Measurements from ENCODE around the gene L3MBTL4.
"Not testable (repeated sequence)": the region's sequence is repeated elsewhere in the genome, so short reads cannot be mapped to it uniquely, and the experiment has no call there.

L3MBTL4 gene

DNA sequence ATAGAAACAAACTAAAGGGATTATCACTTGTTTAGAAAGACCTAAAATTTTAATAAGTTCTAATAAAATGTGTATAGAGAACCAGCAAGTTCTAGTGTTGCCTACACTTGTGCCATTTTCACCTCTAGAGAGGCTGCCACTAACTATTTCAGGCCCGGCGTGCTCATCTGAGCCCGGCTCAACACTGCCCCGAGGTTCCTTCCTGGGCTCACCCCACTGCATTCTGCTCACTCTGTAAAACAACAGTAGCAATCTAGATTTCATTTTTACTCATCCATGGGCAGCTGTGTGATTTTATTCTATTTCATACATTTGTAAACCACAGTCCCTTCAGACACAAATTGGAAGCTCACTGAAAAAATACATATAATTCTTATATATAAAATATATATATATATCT is 253.2 kb downstream of the L3MBTL4 start:
- DNase-seq = no peak

DNA sequence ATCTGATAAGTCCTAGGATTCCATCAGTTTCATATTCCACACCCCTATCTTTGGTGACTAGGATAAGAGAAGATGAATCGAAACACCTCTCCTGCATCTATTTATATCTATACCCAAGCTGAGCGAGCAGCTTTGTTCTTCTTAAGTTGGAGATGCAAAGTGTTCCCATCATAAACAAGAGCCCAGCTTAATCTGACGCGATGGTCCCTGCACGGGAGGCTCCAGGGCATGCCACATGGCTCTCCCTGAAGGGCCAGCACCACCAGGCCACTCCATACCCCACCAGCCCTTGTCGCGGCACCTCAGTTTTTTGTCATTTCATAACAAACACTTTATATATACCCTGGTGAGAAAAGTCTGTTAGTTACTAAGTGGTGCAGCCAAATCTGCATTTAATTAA is 255.3 kb downstream of the L3MBTL4 start:
- no peak for DNase-seq

DNA sequence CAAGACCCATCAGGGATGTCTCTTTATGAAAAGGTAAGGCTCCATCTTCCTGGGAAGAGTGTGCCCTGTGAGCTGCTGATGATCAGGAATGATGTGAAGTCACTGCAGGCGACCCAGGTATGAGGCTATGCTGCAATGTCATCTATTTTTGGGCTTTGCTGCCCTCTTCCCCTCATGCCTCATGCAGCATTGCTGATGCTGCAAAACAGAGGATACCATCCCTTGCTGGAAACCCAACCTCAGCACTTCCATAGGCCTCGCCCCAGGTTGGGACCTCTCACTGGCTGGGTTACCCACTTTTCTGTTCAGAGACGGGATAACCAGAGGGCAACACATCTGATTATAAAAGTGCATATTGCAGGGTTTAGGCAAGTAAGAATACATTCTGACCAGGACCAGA is 255.8 kb downstream of the L3MBTL4 start:
- DNase-seq = no peak

DNA sequence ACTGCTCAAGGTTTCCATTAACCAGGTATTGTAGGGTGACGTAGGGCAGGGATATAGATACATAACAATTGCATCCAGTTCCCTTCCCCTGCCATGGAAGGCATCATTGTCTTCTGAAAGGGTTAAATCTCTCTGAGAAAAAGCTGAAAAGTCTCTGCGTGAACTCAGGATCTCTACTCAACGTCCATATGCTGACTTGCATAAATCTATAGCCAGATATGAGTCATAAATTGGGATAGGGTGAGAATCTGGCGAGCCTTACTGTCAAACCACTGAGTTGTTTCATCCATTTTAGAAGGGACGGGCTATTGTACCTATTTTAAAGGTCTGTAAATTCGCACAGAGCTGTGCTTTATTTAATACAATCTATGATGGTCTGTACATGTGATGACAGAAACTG is 258.3 kb downstream of the L3MBTL4 start:
- DNase-seq = no peak

DNA sequence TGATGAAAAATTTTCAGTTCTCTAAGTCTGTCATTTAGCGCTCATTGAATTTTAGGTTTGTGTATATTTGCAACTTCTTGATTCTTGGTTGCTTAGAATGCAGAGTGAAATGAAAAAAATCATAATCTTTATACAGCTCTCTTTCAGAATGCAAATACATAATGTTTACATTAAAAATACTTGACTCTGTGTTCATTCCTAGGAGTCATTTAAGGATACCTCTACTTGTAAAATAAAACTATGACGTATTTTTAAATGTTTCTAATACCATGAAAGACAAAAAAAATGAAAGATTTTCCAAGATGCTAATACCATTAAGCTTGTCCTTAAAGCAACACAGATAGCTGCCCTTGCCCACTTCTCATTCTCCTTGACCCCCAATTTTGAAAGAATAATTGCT is 259.0 kb downstream of the L3MBTL4 start:
- DNase-seq = no peak

DNA sequence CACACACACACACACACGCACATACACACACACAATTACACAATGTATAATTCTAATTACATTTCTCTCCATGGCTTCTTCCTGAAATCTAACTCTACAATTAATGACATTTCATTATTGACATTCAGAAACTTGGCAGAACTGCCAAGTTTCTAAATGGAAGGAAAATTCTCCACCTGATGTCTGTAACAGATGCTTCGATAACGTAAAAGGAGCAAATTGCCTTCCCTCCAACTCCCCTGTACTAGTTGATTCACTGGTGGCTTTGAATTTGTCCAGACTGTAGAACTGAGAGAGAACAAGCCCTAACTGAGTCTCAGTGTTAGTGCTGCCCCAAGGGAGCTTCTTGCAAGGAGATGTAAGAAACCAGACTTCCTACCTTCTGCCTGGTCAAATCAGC is 264.3 kb downstream of the L3MBTL4 start:
- DNase-seq = no peak

DNA sequence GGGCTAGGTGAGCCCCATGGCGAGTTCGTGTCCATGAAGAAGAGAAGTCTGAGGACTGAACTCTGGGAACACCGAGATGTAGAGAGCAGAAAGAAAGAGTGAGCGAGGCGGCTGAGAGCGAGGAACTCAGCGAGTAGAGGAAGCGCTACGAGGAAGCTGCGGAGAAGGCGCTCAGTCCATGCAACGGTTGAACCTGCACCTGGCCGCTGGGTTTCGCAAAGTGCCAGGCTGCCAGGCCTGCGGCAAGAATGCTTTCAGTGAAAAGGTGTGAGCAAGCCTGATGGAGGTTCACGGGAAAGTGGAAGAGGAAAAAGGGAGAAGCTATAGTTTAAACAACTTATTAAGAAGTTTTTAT is 268.4 kb downstream of the L3MBTL4 start:
- no peak for DNase-seq

DNA sequence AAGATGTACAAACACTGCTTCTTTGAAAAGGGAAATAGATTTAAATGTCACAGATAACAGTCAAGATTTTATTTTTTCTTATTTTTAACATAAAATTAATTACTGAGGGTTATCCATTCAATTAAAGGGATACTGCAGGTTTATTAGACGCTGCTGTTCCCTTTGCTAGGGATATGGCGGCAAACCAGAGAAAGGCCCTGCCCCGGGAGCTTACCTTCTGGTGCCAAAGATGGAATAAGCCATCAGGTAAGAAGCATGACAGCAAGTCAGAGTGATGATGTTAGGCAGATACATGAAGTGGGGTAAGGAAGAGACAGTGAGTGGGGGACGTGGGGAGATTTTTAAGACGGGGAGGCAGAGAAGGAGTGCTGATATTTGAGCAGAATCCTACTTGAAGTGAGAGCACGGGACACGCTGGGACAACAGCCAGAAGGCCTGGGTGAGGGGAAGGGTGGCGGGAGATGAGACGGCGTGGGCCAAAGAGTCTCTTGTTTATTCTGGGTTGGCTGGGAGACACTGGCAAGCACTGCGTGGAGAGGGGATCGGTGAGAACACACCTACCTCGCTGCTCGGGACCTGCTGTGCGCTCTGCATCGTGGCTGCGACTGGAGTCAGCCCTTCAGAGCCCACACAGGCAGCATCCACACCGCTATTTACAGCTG is 268.9 kb downstream of the L3MBTL4 start:
- no peak for DNase-seq

DNA sequence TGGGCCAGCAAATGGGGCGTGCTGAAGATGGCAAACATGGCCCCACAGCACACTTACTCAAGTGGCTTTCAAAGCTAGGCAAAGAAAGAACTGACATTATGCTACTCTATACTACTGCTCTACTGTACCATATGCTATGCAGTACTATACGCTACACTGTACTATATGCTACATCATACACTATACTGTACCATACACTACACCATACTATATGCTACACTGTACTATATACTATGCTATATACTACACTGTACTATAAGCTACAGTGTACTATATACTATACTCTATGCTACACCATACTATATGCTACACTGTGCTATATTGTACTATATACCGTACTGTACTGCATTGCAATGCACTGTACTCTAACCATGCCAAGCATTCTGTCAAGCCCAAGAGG is 275.7 kb downstream of the L3MBTL4 start:
- no peak for DNase-seq

DNA sequence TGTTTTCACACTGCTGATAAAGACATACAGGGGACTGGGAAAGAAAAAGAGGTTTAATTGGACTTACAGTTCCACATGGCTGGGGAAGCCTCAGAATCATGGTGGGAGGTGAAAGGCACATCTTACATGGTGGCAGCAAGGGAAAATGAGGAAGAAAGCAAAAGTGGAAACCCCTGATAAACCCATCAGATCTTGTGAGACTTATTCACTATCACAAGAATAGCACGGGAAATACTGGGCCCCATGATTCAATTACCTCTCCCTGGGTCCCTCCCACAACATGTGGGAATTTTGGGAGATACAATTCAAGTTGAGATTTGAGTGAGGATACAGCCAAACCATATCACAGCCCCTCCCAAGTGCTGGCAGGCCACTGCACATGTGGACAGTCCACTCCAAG is 278.8 kb downstream of the L3MBTL4 start:
- not testable (repeated sequence) for DNase-seq

DNA sequence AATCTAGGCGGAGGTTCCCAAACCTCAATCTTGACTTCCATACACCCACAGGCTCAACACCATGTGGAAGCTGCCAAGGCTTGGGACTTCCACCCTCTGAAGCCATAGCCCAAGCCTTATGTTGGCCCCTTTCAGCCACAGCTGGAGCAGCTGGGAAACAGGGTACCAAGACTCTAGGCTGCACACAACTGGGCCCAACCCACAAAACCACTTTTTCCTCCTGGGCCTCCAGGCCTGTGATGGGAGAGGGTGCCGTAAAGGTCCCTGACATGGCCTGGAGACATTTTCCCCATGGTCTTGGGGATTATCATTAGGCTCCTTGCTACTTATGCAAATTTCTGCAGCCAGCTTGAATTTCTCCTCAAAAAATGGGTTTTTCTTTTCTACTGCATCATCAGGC is 279.7 kb downstream of the L3MBTL4 start:
- DNase-seq = not testable (repeated sequence)

DNA sequence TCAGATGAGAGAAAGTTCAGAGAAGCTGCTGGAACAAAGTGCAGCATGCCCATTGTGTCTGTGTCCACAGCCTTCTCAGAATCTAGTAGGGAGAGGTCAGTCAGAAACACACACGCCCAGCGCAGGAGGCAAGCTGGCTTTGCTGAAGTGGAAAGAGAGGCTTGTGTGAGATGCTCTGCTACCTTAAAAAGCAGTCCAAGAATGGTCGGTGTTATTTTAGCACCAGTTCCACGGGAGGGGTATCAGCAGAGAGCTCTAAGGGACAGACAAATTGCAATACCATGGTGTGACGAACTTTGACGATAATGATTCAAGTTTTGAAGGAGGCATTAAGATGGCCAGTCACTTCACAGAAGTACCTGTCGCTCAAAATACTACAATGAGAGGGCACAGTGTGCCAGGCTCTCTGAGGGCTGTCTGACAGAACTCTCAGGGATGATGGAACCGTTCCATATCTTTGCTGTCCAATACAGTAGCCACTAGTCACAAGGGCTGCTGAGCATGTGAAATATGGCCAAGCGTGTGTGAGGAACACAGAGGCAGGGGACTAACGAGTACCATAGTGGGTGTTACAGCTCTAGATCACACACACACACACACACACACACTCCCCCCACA is 281.9 kb downstream of the L3MBTL4 start:
- no peak for DNase-seq

DNA sequence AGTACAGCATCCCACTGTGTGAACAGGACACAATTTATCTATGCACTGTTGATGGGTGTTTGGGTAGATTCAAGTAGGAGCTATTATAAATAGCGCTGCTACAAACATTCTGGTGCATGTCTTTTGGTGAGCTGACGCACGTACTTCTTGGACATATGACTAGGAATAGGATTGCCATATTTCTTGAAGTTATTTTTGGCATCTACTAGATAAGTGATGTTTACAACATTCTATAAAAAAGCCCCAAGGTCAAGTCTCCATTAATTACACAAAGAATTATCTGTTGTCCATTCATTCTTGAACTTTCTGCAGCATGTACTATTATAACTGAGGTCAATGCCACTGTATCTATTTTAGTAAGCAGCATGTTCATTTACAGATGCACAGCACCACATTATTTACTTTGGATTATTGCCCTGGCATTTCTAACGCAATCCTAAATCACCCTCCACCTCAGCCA is 293.9 kb downstream of the L3MBTL4 start:
- no peak for DNase-seq

DNA sequence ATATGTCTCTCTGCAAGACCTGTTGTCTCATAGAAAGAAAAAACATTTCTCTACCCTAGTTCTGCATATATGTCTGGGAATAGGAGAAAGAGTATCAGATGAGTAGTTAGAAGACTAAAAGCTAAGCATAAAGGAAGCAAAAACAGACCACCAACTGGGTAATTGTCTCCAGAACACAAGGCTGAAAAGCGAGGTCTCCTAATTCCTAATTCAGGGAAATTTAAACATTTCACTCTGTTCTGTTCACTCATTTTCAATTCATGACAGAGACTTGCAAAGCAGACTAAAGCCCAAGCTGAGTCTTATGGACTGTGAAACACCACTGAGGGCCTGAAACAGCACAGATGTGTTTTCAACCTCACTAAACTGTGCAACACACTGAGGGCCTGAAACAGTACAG is 294.9 kb downstream of the L3MBTL4 start:
- no peak for DNase-seq

DNA sequence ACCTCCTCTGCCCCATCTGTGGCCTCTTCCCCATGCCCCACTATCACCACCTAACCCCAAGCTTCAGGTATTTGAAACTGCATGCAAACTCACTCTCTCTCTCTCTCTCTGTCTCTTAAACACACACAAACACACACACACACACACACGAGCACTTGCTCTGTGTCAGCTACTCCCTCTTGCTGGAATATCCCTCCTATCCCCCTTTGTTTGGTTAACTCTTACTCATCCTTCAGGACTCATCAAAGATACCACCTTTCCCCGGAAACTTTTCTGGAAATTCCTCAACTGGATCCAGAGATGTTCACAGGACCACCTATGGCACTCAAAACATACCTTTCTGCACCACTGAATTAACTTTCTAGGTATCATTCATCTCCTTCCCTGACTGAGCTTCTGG is 296.6 kb downstream of the L3MBTL4 start:
- no peak for DNase-seq

DNA sequence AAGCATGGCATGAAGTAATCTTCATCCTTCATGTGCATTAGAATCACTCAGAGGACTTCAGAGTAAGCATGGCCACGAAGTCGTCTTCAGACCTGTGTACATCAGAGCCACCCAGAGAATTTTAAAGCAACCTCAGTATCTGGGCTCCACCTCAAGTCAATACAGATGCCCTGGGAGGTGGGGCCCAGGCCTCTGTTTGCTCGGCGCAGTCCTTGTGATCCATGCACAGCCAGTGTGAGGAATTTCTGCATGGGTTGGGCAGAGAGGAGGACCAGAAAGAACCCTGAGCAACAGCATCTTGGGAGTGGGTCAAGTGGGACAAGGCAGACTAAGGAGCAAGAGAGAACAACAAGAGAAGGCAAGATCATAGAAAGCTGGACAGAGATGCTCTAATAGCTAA is 299.0 kb downstream of the L3MBTL4 start:
- DNase-seq = no peak

DNA sequence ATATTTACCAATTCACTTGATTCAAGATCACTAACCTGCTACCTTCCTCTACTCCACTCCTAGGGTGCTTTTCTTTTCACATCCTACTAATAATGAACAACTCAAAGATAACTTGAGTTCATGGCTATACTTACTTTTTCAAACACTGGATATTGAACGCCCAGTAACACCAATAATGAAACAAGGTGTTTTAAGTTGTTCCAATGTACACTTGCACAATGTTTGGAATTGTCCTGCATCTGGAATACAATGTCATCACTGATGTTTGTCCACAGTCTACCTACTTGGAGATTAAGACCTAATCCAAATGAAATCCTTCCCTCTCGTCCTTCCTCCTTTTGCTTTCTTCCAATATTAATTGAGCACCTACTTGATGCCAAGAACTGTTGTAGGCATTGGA is 301.1 kb downstream of the L3MBTL4 start:
- no peak for DNase-seq

DNA sequence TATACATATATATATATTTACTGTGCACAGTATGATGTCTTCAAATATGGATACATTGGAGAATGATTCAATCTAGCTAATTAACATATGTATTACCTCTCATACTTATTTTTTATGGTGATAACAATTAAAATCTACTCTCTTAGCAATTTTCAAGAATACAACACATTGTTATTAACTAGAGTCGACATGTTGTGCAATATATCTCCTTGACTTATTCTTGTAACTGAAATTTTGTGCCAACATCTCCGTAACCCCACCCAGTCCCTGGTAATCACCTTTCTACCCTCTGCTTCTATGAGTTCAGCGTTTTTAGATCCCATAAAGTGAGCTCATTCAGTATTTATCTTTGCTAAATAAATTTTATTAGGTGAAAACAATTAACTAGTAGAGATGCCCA is 303.0 kb downstream of the L3MBTL4 start:
- DNase-seq = no peak

DNA sequence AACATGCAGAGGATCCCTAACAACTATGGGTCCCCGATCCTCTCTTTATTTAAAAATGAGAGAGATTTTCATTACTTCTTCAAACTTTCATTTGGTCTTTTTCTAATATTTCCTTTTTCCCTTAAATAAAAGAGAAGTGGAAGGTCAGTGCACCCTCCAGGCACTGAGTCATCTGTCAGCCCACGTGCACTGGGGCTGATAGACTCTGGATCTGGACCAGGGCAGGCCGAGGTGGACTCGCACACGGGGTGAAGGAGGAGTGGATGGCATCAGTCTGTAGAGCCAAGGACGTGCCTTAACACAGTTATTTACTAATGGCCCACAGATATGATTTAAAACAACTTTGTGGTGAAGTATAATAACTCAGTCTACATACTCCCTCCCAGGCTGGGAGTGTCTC is 305.0 kb downstream of the L3MBTL4 start:
- DNase-seq = no peak

DNA sequence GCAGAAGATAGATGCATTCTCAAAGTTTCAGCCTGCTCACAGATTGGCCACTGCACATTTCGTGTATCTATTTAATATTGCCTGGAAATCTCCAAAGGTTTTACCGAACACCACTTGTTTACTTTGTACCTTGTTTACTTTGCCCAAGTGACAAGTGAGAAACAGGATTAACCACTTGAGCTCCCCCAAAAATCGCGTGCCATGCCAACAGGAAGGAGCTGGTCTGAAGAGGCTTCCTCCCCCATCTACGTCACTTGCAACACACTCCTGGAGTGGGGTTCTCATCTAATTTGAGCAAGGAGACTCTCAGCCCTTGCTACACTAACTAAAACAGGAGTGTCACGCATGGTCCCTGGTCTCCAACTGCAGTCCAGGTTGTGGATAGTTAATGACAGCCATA is 306.9 kb downstream of the L3MBTL4 start:
- DNase-seq = no peak

DNA sequence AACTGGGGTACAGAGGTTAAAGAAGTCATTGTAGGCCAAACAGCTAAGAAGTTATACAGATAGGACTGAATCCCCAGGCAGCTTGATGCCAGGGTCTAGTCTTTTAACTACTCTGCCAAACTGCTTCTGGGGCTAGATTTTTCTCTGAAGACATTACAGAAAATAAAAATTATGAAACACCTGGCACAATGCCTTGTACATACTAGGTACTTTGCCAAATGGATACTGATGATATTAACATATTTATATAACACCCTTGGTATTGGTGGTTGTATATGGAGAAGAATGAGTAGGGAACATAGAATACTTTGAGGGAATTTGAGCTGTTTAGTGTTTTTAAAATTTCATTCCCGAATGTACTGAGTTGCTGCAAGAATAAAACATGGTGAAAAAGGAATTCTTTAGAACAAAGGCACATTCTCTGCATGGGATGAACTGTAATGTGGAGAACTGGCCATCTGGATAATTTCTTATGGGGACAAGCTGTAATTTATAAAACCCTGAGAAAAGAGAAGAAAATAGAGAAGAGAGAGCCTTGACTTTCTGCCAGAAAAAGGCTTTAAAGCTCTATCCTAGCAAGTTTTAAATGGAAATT is 308.5 kb downstream of the L3MBTL4 start:
- no peak for DNase-seq

DNA sequence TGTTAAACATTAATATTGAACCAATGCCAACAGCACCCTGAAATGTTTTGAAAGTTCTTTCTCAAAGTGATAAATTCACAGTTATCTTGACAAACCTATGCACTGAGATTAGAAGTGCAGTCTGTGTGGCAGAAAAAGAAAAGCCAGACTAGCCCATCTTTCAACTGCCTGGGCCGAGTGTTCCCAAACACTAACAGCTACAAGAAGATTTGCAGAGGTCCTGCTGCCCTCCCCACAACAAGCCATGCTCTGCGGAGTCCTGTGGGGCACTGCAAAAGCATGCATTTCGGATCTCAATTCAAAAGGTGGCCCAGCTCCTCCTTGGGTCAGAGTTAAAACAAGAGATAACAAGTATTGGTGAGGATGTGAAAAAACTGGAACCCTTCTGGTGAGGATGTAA is 311.0 kb downstream of the L3MBTL4 start:
- DNase-seq = no peak

DNA sequence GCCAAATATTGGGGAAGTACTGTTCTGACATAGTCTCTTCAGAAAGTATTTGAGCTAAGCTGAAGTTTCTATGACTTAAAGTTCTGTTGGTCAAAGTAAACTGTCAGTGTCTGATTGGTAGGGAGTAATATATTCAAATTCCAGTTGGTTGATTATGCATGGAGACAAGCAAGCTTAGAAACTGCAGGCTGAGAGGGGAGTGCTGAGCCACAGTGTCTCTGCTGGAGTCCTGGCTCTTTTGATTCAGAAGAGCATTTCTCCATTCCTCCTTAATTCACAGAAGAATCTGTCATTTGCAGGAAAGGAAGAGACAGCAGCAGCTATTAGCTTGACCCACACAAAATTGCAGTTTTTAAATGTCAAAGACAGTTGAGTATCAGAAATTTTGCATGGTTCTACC is 318.0 kb downstream of the L3MBTL4 start:
- no peak for DNase-seq

DNA sequence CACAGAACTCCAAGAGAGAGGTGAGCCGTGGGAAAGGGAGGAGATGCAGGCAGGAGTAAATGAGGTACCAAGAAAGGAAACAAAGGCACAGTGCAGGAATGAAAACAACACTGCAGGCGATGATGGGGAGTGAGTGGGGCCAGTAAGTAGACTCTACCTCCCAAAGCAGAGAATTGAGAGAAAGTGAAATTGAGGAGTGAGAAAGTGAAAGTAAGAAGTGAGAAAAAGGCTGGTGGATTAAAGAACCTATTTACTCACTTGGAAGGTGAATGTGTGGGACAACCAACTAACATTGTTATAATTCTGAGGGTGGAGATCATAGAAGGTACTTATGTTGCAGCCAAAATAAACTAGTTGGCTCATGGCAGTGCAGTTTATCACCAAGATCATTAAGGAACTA is 326.3 kb downstream of the L3MBTL4 start:
- DNase-seq = no peak

DNA sequence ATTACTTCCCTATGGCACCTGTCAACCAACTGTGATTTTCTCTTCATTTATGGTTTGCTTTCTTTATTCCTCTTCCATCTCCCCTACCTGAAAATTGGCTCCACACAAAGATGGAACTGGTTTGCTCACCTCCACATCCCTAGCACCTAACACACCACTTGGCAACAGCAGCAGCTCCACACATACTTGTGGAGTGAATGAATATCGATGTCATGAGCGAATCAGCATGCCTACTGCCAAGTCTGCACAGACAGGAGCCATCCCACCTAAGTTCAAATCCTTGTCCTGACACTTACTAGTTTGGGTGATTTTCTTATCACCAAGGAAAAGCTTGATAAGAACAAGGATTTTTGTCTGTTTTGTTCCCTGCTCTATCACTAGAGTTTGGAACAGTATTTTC is 328.0 kb downstream of the L3MBTL4 start:
- DNase-seq = no peak
